ENCODE data around the gene KCNK2.
A peak's percentile ranks its signal among the peaks of the same experiment; 100 is the strongest.

KCNK2 gene

DNA sequence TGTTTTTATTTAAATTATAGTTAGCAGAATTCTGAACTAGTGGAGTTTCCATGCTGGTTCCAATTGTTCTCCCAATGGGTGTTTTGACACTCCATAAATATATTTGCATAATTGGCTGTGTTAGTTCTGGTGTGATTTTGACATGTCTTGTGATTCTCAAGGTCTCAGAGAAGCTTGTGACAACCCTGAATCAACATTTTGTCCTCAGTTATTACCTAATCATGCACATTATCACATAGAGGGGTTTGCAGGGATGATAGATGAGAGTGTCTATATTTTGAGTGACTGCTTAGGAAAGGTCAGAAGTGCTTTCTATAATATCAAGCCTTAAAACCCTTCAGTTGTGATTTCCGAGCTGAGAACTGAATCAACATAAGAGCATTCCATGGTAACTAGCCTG, 11.5 kb upstream of the KCNK2 start:
- H3K4me3 ChIP-seq (ENCODE audit: low read length), result no peak overlapping the region
- DNase-seq (ENCODE audit: low read depth), result no peak
- TF ChIP-seq, protein P1, sequence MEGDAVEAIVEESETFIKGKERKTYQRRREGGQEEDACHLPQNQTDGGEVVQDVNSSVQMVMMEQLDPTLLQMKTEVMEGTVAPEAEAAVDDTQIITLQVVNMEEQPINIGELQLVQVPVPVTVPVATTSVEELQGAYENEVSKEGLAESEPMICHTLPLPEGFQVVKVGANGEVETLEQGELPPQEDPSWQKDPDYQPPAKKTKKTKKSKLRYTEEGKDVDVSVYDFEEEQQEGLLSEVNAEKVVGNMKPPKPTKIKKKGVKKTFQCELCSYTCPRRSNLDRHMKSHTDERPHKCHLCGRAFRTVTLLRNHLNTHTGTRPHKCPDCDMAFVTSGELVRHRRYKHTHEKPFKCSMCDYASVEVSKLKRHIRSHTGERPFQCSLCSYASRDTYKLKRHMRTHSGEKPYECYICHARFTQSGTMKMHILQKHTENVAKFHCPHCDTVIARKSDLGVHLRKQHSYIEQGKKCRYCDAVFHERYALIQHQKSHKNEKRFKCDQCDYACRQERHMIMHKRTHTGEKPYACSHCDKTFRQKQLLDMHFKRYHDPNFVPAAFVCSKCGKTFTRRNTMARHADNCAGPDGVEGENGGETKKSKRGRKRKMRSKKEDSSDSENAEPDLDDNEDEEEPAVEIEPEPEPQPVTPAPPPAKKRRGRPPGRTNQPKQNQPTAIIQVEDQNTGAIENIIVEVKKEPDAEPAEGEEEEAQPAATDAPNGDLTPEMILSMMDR (IDR thresholded peaks at IDR 0.05; ENCODE audit: insufficient read depth, low read depth, low read length, missing control alignments), result no peak

DNA sequence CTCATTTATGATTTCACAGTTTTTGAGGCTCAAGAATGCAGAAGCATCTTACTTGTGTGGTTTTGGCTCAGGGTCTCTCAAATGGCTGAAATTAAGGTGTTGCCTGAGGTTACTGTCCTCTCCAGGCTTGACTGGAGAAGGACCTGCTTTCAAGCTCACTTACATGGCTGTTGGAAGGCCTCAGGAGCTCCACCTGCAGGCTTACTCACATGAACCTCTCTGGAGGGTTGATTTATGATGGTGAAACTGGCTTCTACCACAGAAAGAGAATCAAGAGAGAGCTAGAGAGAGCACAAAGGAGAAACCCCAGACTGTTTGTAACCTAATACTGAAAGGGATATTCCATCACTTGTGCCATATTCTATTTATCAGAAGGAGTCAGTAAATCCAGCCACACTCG, 6.2 kb upstream of the KCNK2 start:
- no peak overlapping the region for H3K4me3 ChIP-seq (ENCODE audit: low read length)
- TF ChIP-seq, protein P1 (IDR thresholded peaks at IDR 0.05; ENCODE audit: insufficient read depth, low read depth, low read length, missing control alignments), result peak; percentile 73
- DNase-seq (ENCODE audit: low read depth), result peak; percentile 80

DNA sequence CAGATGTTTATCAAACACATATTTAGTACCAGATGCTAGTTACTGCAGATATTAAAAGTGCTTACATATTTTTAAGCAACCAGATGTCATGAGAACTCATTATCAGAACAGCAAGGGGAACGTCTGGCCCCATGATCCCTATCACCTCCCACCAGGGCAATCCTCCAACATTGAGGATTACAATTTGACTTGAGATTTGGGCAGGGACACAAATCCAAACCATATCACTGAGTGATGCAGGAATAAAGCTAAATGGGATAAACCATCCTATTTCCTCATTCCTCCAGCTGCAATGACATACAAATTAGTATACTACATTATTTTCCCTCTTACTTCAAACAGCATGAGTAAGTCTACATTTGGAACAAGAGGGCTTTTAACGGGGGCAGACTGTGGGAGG, 3.1 kb upstream of the KCNK2 start:
- TF ChIP-seq, protein P1 (IDR thresholded peaks at IDR 0.05; ENCODE audit: insufficient read depth, low read depth, low read length, missing control alignments), result no peak
- no peak for DNase-seq (ENCODE audit: low read depth)
- H3K4me3 ChIP-seq (ENCODE audit: low read length), result no peak overlapping the region

DNA sequence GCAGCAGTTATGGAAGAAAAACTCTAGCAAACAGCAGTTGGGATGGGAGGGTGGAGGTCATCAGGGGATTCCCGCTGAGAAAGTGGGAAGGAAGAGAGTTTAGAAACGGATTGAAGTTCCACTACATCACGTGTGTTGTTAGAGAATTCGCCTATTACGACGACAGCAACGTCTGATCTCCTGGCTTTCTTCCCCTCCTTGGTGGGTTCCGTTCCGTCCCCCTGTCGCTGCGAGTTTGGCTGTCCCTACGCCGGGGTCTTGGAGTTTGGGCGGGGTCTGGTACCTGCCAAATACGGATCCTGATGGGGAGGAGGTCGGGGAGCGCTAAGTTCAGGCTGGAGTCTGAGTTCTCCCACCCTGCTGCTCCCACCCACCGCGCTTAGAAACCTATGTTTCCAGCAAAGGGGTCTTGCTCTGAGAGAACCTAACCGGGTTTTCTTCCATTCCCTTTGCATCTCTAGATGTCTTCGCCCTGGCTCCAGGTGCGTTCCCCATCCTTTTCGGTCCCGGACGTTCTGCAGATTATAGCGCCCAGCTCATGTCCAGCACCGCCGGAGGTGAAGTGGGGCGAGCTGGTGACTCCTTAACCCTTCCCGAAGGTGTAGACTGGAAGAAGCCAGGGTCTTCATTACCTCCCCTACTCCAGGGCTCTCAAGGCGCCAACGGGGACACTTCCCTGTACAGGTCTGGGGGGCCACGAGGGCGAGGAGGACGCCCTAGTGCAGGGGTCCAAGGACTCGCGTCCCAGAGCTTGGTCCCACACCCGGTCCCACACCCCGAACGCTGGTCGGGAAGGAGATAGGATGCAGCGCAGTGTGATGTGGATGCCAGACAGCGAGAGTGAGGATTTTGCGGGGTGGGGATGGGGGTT, 641 bp upstream of the KCNK2 start:
- no peak for DNase-seq (ENCODE audit: low read depth)

DNA sequence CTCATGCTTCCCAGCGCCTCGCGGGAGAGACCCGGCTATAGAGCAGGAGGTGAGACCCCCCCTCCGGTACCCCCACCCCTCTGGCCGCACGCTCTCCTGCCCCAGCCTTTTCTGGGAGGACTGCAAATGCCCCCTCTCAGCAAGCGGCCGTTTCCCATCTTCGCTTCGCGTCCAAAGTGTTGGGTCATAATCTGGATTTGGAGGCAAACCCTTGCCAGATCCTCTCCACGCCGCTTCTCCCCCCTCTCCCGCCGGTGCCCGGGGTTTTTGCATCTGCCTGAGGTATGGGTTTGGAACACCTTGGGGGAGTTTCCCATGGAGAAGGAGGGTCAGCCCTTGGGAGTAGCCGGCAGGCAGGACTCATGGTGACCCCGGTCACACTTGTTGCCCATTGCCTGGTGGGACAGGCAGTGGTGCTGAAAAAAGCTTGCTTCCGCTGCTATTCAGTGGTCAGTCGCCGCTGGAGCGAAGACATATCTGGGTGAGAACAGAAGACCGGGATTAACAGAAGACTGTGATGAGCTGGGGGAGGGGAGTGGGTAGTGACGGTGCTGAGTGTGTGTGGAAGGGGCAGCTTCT, 935 bp downstream of the KCNK2 start:
- TF ChIP-seq, protein P1 (IDR thresholded peaks at IDR 0.05; ENCODE audit: insufficient read depth, low read depth, low read length, missing control alignments), result no peak
- H3K4me3 ChIP-seq (ENCODE audit: low read length), result peak overlapping the region; percentile 43
- DNase-seq (ENCODE audit: low read depth), result peak; percentile 6

More for the DNA sequence above, 641 bp upstream of the KCNK2 start:
- TF ChIP-seq, protein P1 (IDR thresholded peaks at IDR 0.05; ENCODE audit: insufficient read depth, low read depth, low read length, missing control alignments), result no peak
- peak overlapping the region; percentile 42 for H3K4me3 ChIP-seq (ENCODE audit: low read length)

DNA sequence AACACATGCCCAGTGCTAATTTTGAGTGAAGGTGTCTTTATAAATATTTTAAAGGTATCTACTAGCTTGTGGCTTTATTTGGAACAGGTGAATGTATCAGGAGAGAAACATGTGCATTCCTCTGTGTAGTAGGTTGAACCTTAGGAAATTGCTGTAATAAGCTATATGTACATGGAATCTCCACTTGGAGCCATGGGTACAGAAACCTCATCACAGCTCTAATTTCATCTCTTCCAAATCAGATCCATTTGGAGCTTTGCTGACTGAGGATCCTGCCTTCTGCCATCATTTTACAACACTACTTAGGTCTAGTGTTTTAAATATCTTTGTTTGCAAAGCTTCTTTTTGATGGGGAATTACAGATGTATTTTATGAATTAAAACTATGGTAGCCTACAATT, 2.1 kb downstream of the KCNK2 start:
- no peak overlapping the region for H3K4me3 ChIP-seq (ENCODE audit: low read length)
- no peak for DNase-seq (ENCODE audit: low read depth)
- TF ChIP-seq, protein P1 (IDR thresholded peaks at IDR 0.05; ENCODE audit: insufficient read depth, low read depth, low read length, missing control alignments), result no peak
